Type B pancreatic cell (in vitro differentiated cells): ENCODE data around the gene PRDM5. TPM values are rescaled to one million over a fixed set of nuclear protein-coding genes. Genes with fewer than 3 reads are reported as not detected.

ENCODE experiments used
- DNase-seq: peaks from one replicate; pipeline ENCODE4 v3.0.0; 2021; ENCODE audit warnings: mixed read lengths; ENCODE audit not compliant: unreplicated experiment; ENCODE audit errors: extremely low spot score
- H3K27ac Mint-ChIP-seq: 2 replicates; pipeline ENCODE4 v1.8.0; 2021; ENCODE audit warnings: mild to moderate bottlenecking, mixed read lengths
- H3K27me3 Mint-ChIP-seq: 2 replicates; pipeline ENCODE4 v1.8.0; 2021; ENCODE audit warnings: mixed read lengths
- H3K36me3 Mint-ChIP-seq: 2 replicates; pipeline ENCODE4 v1.8.0; 2021; ENCODE audit warnings: mixed read lengths
- H3K4me1 Mint-ChIP-seq: one replicate; pipeline ENCODE4 v1.8.0; 2021; ENCODE audit warnings: mixed read lengths; ENCODE audit not compliant: unreplicated experiment
- H3K4me3 Mint-ChIP-seq: 2 replicates; pipeline ENCODE4 v1.8.0; 2021; ENCODE audit warnings: mild to moderate bottlenecking, mixed read lengths
- H3K9me3 Mint-ChIP-seq: 2 replicates; pipeline ENCODE4 v1.8.0; 2021; ENCODE audit warnings: mixed read lengths
- CTCF ChIP-seq: fragments of 200-600 bp; sonication (generic); conservative IDR thresholded peaks from 2 replicates; pipeline ENCODE4 v1.5.0; 2021; ENCODE audit warnings: antibody characterized with exemption, mild to moderate bottlenecking
- total RNA-seq: library from RNA; stranded (reverse); gene quantifications from 2 replicates; pipeline ENCODE4 v1.2.1, GENCODE V29; 2021; ENCODE audit warnings: low replicate concordance

Gene PRDM5
- total RNA-seq, 1 donor from 2014 or later, result 15.7 TPM

GRCh38 chr4:120821977-120822376 lies 100.5 kb downstream of the PRDM5 start:
- H3K27me3 Mint-ChIP-seq, result no peaks in the 10 kb centered on the region
- TF ChIP-seq CTCF, result no peak

GRCh38 chr4:120821029-120821428 lies 101.5 kb downstream of the PRDM5 start:
- Mint-ChIP-seq H3K27ac (no peak overlapping the region), H3K4me3 (no peak overlapping the region), H3K36me3 (peaks cover 5% of the 10 kb centered on the region), H3K9me3 (no peaks in the 10 kb centered on the region), H3K27me3 (no peaks in the 10 kb centered on the region), H3K4me1 (peaks cover 10% of the 10 kb centered on the region)
- no peak for DNase-seq
- no peak for TF ChIP-seq CTCF

More at GRCh38 chr4:120821977-120822376, 100.5 kb downstream of the PRDM5 start:
- DNase-seq, result no peak
- H3K9me3 Mint-ChIP-seq, result no peaks in the 10 kb centered on the region
- H3K4me3 Mint-ChIP-seq, result no peak overlapping the region
- no peaks in the 10 kb centered on the region for H3K36me3 Mint-ChIP-seq
- H3K27ac Mint-ChIP-seq, result no peak overlapping the region
- H3K4me1 Mint-ChIP-seq, result peaks cover 4% of the 10 kb centered on the region

GRCh38 chr4:120819805-120820437 lies 102.6 kb downstream of the PRDM5 start:
- no peaks in the 10 kb centered on the region for H3K9me3 Mint-ChIP-seq
- no peak for DNase-seq
- H3K36me3 Mint-ChIP-seq, result peaks cover 5% of the 10 kb centered on the region
- no peaks in the 10 kb centered on the region for H3K27me3 Mint-ChIP-seq
- H3K4me3 Mint-ChIP-seq, result no peak overlapping the region
- no peak overlapping the region for H3K27ac Mint-ChIP-seq
- peaks cover 6% of the 10 kb centered on the region for H3K4me1 Mint-ChIP-seq
- no peak for TF ChIP-seq CTCF

GRCh38 chr4:120816296-120816965 lies 106.1 kb downstream of the PRDM5 start:
- Mint-ChIP-seq H3K27me3 (no peaks in the 10 kb centered on the region), H3K4me1 (peaks cover 6% of the 10 kb centered on the region), H3K27ac (peak overlapping the region; percentile 24), H3K9me3 (no peaks in the 10 kb centered on the region), H3K36me3 (peaks cover 5% of the 10 kb centered on the region), H3K4me3 (no peak overlapping the region)
- no peak for DNase-seq
- no peak for TF ChIP-seq CTCF

- DNase-seq, result no peak
- H3K4me1 Mint-ChIP-seq, result peaks cover 6% of the 10 kb centered on the region
- H3K36me3 Mint-ChIP-seq, result peaks cover 5% of the 10 kb centered on the region
- no peaks in the 10 kb centered on the region for H3K27me3 Mint-ChIP-seq
- no peak overlapping the region for H3K27ac Mint-ChIP-seq
- no peak for TF ChIP-seq CTCF
- H3K9me3 Mint-ChIP-seq, result peaks cover 4% of the 10 kb centered on the region
- H3K4me3 Mint-ChIP-seq, result no peak overlapping the region
Observed at GRCh38 chr4:120815361-120815760, 107.2 kb downstream of the PRDM5 start.
